ENCODE data around the gene CHFR. TPM values are rescaled to one million over a fixed set of nuclear protein-coding genes. Genes with fewer than 3 reads are reported as not detected.

Gene CHFR
- total and polyA plus RNA-seq, 2 donors (not counting 3 experiments of a cell fraction or from before 2014, with no cell fraction given) = 45.4 to 66.5 TPM

DNA sequence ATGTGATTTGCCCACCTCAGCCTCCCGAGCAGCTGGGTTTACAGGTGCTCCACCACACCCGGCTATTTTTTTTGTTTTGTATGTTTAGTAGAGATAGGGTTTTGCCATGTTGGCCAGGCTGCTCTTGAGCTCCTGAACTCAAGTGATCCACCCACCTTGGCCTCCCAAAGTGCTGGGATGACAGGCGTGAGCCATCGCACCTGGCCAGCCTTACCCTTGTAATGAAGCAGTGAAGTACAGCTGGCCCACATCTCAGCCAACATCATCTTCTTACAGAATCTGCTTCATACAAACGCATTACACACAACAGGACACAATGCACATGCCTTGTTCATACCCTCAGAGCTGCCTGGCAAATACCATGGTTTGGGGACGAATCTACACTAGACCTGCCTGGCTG is 31.3 kb upstream of the CHFR start:
- H3K4me2 ChIP-seq (ENCODE audit: insufficient read depth, low read length) = no peak overlapping the region
- POLR2A ChIA-PET = no interaction called here
- FAIRE-seq = no peak
- no peaks in the 10 kb centered on the region for H3K9me1 ChIP-seq (replicated peaks; ENCODE audit: control insufficient read depth, extremely low read depth, insufficient read depth, low read length)
- no peaks in the 10 kb centered on the region for H4K20me1 ChIP-seq (replicated peaks; ENCODE audit: control insufficient read depth, extremely low read depth, insufficient read depth, low read length)
- CTCF ChIA-PET = no interaction called here
- no peaks in the 10 kb centered on the region for H3K36me3 ChIP-seq (ENCODE audit: control insufficient read depth in 2 of 2, extremely low read depth in 1 of 2, insufficient read depth in 2 of 2, low read length in 2 of 2)
- no peak for DNase-seq (ENCODE audit: low read depth, low spot score)
- H3K27ac ChIP-seq (ENCODE audit: insufficient read depth, low read depth, low read length) = no peak overlapping the region
- no peak overlapping the region for H2AFZ ChIP-seq (ENCODE audit: low read depth, low read length)
- BruUV-seq (replicated peaks) = no TSS peak
- no peak overlapping the region for H3K4me3 ChIP-seq (replicated peaks in 1 of 3; ENCODE audit: insufficient read depth in 1 of 3, low read depth in 1 of 3, low read length in 3 of 3)
- H3K27me3 ChIP-seq (ENCODE audit: control insufficient read depth in 2 of 2, insufficient read depth in 2 of 2, low read length in 2 of 2) = no peaks in the 10 kb centered on the region
- dilution Hi-C loops (cut with MboI; ENCODE audit: extremely low pct_ligation_motif_present, low sequenced_read_pairs) (no loop called here), intact Hi-C loops (cut with micrococcal nuclease) (no loop called here)
- TF ChIP-seq JUN (IDR thresholded peaks at IDR 0.05; ENCODE audit: borderline replicate concordance, insufficient read depth, insufficient read length, low read depth) (no peak), FOS (IDR thresholded peaks at IDR 0.05; ENCODE audit: borderline replicate concordance, insufficient read depth, low read length) (no peak), GATA2 (IDR thresholded peaks at IDR 0.05; ENCODE audit: insufficient read depth, insufficient read length, low read depth, low read length) (no peak), MYC (IDR thresholded peaks at IDR 0.05; ENCODE audit: low read depth, low read length) (no peak), EZH2 (IDR thresholded peaks at IDR 0.05; ENCODE audit: borderline replicate concordance, low read depth, low read length, severe bottlenecking) (no peak), POLR2A (IDR thresholded peaks at IDR 0.05; ENCODE audit: low read depth, low read length) (no peak), POLR2AphosphoS5 (IDR thresholded peaks at IDR 0.05; ENCODE audit: insufficient read depth, low read depth, low read length) (no peak)
- TF ChIP-seq, protein P1, sequence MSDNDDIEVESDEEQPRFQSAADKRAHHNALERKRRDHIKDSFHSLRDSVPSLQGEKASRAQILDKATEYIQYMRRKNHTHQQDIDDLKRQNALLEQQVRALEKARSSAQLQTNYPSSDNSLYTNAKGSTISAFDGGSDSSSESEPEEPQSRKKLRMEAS (IDR thresholded peaks at IDR 0.05; ENCODE audit: insufficient read depth, insufficient read length) = no peak
- TF ChIP-seq, protein P2, sequence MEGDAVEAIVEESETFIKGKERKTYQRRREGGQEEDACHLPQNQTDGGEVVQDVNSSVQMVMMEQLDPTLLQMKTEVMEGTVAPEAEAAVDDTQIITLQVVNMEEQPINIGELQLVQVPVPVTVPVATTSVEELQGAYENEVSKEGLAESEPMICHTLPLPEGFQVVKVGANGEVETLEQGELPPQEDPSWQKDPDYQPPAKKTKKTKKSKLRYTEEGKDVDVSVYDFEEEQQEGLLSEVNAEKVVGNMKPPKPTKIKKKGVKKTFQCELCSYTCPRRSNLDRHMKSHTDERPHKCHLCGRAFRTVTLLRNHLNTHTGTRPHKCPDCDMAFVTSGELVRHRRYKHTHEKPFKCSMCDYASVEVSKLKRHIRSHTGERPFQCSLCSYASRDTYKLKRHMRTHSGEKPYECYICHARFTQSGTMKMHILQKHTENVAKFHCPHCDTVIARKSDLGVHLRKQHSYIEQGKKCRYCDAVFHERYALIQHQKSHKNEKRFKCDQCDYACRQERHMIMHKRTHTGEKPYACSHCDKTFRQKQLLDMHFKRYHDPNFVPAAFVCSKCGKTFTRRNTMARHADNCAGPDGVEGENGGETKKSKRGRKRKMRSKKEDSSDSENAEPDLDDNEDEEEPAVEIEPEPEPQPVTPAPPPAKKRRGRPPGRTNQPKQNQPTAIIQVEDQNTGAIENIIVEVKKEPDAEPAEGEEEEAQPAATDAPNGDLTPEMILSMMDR (IDR thresholded peaks at IDR 0.05; ENCODE audit: extremely low read depth in 1 of 2, insufficient read depth in 1 of 2, low read depth in 1 of 2, low read length in 2 of 2) = no peak
- H3K9ac ChIP-seq (replicated peaks; ENCODE audit: extremely low read depth, insufficient read depth, low read length) = no peak overlapping the region
- peaks cover 5% of the 10 kb centered on the region for H3K9me3 ChIP-seq (replicated peaks; ENCODE audit: control insufficient read depth, insufficient read depth, low read length)
- no peaks in the 10 kb centered on the region for H3K79me2 ChIP-seq (ENCODE audit: control insufficient read depth, insufficient read depth, low read length)
- H3K4me1 ChIP-seq (ENCODE audit: control insufficient read depth, extremely low read depth, insufficient read depth, low read length) = no peaks in the 10 kb centered on the region
